GM23248 (cell line): ENCODE results near the gene SUGCT.

ENCODE experiments used
- EZH2 ChIP-seq: fragments of 200-600 bp; sonication (generic); IDR thresholded peaks from 2 replicates; pipeline ENCODE4 v1.6.1; 2018; ENCODE audit warnings: antibody characterized with exemption, mild to moderate bottlenecking; ENCODE audit not compliant: insufficient read depth, poor library complexity, severe bottlenecking
- EZH2phosphoT487 ChIP-seq: fragments of 200-600 bp; sonication (generic); IDR thresholded peaks from 2 replicates; pipeline ENCODE4 v1.6.1; 2018; ENCODE audit warnings: antibody characterized with exemption, moderate library complexity, mild to moderate bottlenecking, low read depth; ENCODE audit not compliant: insufficient read depth

DNA sequence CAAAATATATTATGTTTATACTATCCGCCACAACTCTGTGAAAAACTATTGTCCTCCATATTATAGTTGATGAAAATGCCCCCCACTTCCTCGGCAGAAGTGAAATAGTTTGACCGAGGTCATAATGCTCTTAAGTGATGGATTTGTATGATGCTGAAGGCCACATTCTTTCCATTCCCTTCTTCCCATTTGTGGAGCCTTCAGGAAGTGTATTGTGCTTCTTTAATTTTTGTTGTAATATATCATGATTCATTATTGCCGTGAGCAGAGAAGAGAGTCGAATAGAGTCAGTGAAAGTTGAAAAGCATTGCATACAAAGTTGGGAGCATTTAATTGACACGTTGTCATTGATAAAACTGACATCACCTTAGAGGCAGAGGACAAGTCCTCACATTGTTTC is 460.3 kb downstream of the SUGCT start:
- TF ChIP-seq EZH2phosphoT487 (no peak), EZH2 (no peak)
